HepG2 (cell line): Measurements from ENCODE around the gene FGL2. TPM values are rescaled to one million over a fixed set of nuclear protein-coding genes. Genes with fewer than 3 reads are reported as not detected.
A peak's percentile ranks its signal among the peaks of the same experiment; 100 is the strongest.

Source experiments
- ATAC-seq: fragments of 200-7000 bp; cut with Tn5 transposase; 3 replicates; pipeline ENCODE4 v1.9.1; 2020; ENCODE audit warnings: mild to moderate bottlenecking, moderate library complexity
- BruUV-seq: library from RNA; stranded (reverse); fragments of 400-500 nt; replicated peaks from 2 replicates; lab custom pipeline; 2021; lab: Mats Ljungman, UMichigan
- CTCF ChIA-PET: fragments of 300-600 bp; formaldehyde crosslinking; extraction: SDS; loops from one replicate; lab custom pipeline; 2021; ENCODE audit warnings: low total read pairs, inconsistent platforms, low intra/inter-chr PET ratio; lab: Yijun Ruan, JAX
- POLR2A ChIA-PET: fragments of 350-600 bp; sonication (Branson Sonifier 250); formaldehyde crosslinking; loops from one replicate; lab custom pipeline; 2020; ENCODE audit warnings: antibody characterized with exemption, inconsistent platforms; lab: Yijun Ruan, JAX
- DNase-seq: peaks from one replicate; pipeline ENCODE4 v3.0.0-alpha.2; 2015; ENCODE audit warnings: low spot score
- FAIRE-seq: peaks from 3 replicates; lab custom pipeline; 2011; peaks lifted over from hg19 to GRCh38; lab: Jason Lieb, UNC
- H2AFZ ChIP-seq: one replicate; pipeline ENCODE4 v1.6.1; 2011; ENCODE audit warnings: low read length, inconsistent platforms
- H3K27ac ChIP-seq: fragments of 300-600 bp; 3 replicates; pipeline ENCODE4 v1.8.0; 2011; ENCODE audit warnings: mixed run types, mild to moderate bottlenecking, mixed read lengths, low read length, inconsistent platforms; ENCODE audit not compliant: insufficient read depth; ENCODE audit errors: extremely low read length
- H3K27me3 ChIP-seq, 2 experiments: fragments of 200-600 bp in 1 of 2; 2 replicates in 1 of 2; 3 replicates in 1 of 2; pipeline versions ENCODE4 v1.6.0 to v1.8.0; 2011; ENCODE audit warnings: low read length in 2 of 2, mild to moderate bottlenecking in 2 of 2, moderate library complexity in 2 of 2, inconsistent platforms in 1 of 2; ENCODE audit not compliant: insufficient read depth in 2 of 2, control insufficient read depth in 1 of 2
- H3K36me3 ChIP-seq, 2 experiments: fragments of 200-600 bp in 1 of 2; replicated peaks in 1 of 2; 2 replicates in 1 of 2; 3 replicates in 1 of 2; pipeline versions ENCODE4 v1.5.1 to v1.8.0; 2011; ENCODE audit warnings: low read length in 2 of 2, inconsistent platforms in 1 of 2; ENCODE audit not compliant: insufficient read depth in 2 of 2, control insufficient read depth in 1 of 2
- H3K4me1 ChIP-seq: 2 replicates; pipeline ENCODE4 v1.5.1; 2012; ENCODE audit warnings: low read length, inconsistent platforms; ENCODE audit not compliant: insufficient read depth
- H3K4me2 ChIP-seq: 2 replicates; pipeline ENCODE4 v1.6.0; 2011; ENCODE audit warnings: low read depth, low read length, inconsistent platforms
- H3K4me3 ChIP-seq, 3 experiments: fragments of 200-600 bp in 1 of 3; sonication (generic), shearing (Covaris generic) in 1 of 3; replicated peaks in 1 of 3; 2 replicates each; pipeline ENCODE4 v1.5.1; 2011 to 2016; ENCODE audit warnings: low read length in 3 of 3, inconsistent platforms in 2 of 3, low read depth in 2 of 3, mild to moderate bottlenecking in 2 of 3, control low read depth in 1 of 3, mixed read lengths in 1 of 3; ENCODE audit not compliant: insufficient read depth in 1 of 3
- H3K79me2 ChIP-seq: one replicate; pipeline ENCODE4 v1.6.1; 2011; ENCODE audit warnings: low read length, inconsistent platforms; ENCODE audit not compliant: insufficient read depth
- H3K9ac ChIP-seq: 2 replicates; pipeline ENCODE4 v1.6.0; 2011; ENCODE audit warnings: mild to moderate bottlenecking, low read depth, low read length, inconsistent platforms; ENCODE audit not compliant: insufficient read depth
- H3K9me3 ChIP-seq: 2 replicates; pipeline ENCODE4 v1.5.1; 2012; ENCODE audit warnings: mild to moderate bottlenecking, low read length
- H4K20me1 ChIP-seq: 2 replicates; pipeline ENCODE4 v1.6.0; 2011; ENCODE audit warnings: inconsistent platforms, mild to moderate bottlenecking, low read length, moderate library complexity; ENCODE audit not compliant: insufficient read depth
- CEBPB ChIP-seq: IDR thresholded peaks from 2 replicates; pipeline ENCODE4 v1.6.1; 2011; ENCODE audit warnings: low read depth, low read length, improper control_type of control experiment, borderline replicate concordance
- GLMP ChIP-seq: sonication (generic); formaldehyde crosslinking; IDR thresholded peaks from 2 replicates; pipeline ENCODE4 v1.9.0; 2021; ENCODE audit warnings: missing genetic modification reagents, mild to moderate bottlenecking, borderline replicate concordance
- ZNF280B ChIP-seq: sonication (generic); formaldehyde crosslinking; IDR thresholded peaks from 2 replicates; pipeline ENCODE4 v1.5.0; 2020; ENCODE audit warnings: missing genetic modification reagents, mild to moderate bottlenecking, borderline replicate concordance
- ZNF570 ChIP-seq: sonication (generic); formaldehyde crosslinking; IDR thresholded peaks from 2 replicates; pipeline ENCODE4 v1.4.0; 2020; ENCODE audit warnings: mild to moderate bottlenecking, missing genetic modification reagents, borderline replicate concordance
- ZNF704 ChIP-seq: sonication (generic); formaldehyde crosslinking; IDR thresholded peaks from 2 replicates; pipeline ENCODE4 v1.8.1; 2023; ENCODE audit warnings: mild to moderate bottlenecking, inconsistent platforms, moderate library complexity, missing genetic modification reagents, borderline replicate concordance
- ZNF709 ChIP-seq: sonication (generic); formaldehyde crosslinking; IDR thresholded peaks from 2 replicates; pipeline ENCODE4 v1.5.0; 2020; ENCODE audit warnings: mild to moderate bottlenecking, missing genetic modification reagents
- ZZZ3 ChIP-seq: sonication (generic); formaldehyde crosslinking; IDR thresholded peaks from 2 replicates; pipeline ENCODE4 v1.4.0; 2020; ENCODE audit warnings: missing genetic modification reagents, mild to moderate bottlenecking, borderline replicate concordance
- WGBS: methylation state at CpG from one replicate; pipeline ENCODE4 v1.1.6; 2017; ENCODE audit warnings: low lambda C conversion rate; 5-methylcytosine and 5-hydroxymethylcytosine counted together
- in situ Hi-C: cut with HindIII; loops from 2 replicates; pipeline ENCODE4 v1.10.0; 2017; ENCODE audit warnings: low pct_unique_long_range_greater_than_20kb; ENCODE audit not compliant: extremely low pct_ligation_motif_present
- intact Hi-C: fragments of 100-400 bp; cut with micrococcal nuclease; formaldehyde crosslinking; loops from one replicate; pipeline ENCODE4 v1.10.0; 2022; ENCODE audit not compliant: unreplicated experiment
- polyA plus RNA-seq, 8 experiments: library from polyadenylated mRNA; depleted of rRNA in 3 of 8; stranded (reverse) in 7 of 8; unstranded in 1 of 8; fragments of >200 nt; fragmentation: Illumina TruSeq in 4 of 8; extraction: Trizol in 4 of 8; gene quantifications; 2 replicates each; pipeline versions ENCODE4 v1.2.1 to v1.2.3, GENCODE V29; 2011 to 2016; ENCODE audit warnings: low read depth in 4 of 8, missing spikeins in 1 of 8, mixed read lengths in 1 of 8; ENCODE audit not compliant: insufficient read depth in 1 of 8
- total RNA-seq, 5 experiments: library from RNA; depleted of rRNA; stranded (reverse); fragments of >200 nt; fragmentation: Illumina TruSeq; extraction: Trizol; gene quantifications; 2 replicates each; pipeline ENCODE4 v1.2.3, GENCODE V29; 2016; ENCODE audit warnings: low read depth in 1 of 5
- TF ChIP-seq, protein P1 (sequence below): sonication (generic); formaldehyde crosslinking; IDR thresholded peaks from 2 replicates; pipeline ENCODE4 v1.4.0; 2020; ENCODE audit warnings: mild to moderate bottlenecking, low read depth, missing genetic modification reagents
- TF ChIP-seq, protein P2 (sequence below): IDR thresholded peaks from 2 replicates; pipeline ENCODE4 v1.6.1; 2016; ENCODE audit warnings: low read depth, control low read depth

FGL2 gene
- total and polyA plus RNA-seq, 2 of the 13 experiments (the other 11 are each of a cell fraction or from before 2014, with no cell fraction given), result 0.04 to 0.15 TPM

DNA sequence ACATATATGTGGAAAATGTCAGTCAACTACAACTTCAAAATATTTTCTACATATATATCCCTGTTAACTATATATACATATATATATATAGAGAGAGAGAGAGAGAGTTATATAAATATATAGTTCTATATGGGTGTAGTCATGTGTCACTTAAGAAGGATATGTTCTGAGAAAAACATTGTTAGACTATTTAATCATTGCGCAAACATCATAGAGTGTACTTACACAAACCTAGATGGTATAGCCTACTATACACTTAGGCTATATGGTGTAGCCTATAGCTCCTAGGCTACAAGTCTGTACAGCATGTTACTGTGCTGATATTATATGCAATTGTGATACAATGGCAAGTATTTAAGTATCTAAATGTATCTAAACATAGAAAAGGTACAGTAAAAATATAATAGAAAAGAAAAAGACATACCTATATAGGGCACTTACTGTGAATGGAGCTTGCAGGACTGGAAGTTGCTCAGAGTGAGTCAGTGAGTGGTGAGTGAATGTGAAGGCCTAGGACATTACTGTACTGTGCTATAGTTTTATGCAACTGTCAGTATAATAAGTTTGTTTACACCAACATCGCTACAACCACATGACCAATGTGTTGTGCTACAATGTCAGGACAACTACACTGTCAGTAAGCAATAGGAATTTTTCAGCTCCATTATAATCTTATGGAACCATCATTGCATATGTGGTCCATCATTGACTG is 18.0 kb upstream of the FGL2 start:
- FAIRE-seq, result no peak
- in situ Hi-C loops, result no loop called here
- POLR2A ChIA-PET, result no interaction called here

More for the DNA sequence above, 18.0 kb upstream of the FGL2 start:
- TF ChIP-seq ZNF709, result no peak
- TF ChIP-seq, protein P1, sequence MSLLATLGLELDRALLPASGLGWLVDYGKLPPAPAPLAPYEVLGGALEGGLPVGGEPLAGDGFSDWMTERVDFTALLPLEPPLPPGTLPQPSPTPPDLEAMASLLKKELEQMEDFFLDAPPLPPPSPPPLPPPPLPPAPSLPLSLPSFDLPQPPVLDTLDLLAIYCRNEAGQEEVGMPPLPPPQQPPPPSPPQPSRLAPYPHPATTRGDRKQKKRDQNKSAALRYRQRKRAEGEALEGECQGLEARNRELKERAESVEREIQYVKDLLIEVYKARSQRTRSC, result no peak
- TF ChIP-seq ZNF570 (CRISPR knock-in tag), result no peak
- no peak for TF ChIP-seq ZNF704 (CRISPR knock-in tag)
- TF ChIP-seq ZNF280B (CRISPR knock-in tag), result no peak
- TF ChIP-seq CEBPB, result 0 out of 2 replicates have a peak, but pooled peaks have one; percentile 29
- TF ChIP-seq GLMP (CRISPR knock-in tag), result no peak
- TF ChIP-seq, protein P2, sequence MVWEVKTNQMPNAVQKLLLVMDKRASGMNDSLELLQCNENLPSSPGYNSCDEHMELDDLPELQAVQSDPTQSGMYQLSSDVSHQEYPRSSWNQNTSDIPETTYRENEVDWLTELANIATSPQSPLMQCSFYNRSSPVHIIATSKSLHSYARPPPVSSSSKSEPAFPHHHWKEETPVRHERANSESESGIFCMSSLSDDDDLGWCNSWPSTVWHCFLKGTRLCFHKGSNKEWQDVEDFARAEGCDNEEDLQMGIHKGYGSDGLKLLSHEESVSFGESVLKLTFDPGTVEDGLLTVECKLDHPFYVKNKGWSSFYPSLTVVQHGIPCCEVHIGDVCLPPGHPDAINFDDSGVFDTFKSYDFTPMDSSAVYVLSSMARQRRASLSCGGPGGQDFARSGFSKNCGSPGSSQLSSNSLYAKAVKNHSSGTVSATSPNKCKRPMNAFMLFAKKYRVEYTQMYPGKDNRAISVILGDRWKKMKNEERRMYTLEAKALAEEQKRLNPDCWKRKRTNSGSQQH (CRISPR knock-in tag), result no peak
- TF ChIP-seq ZZZ3 (CRISPR knock-in tag), result no peak
- intact Hi-C loops, result no loop called here
- 89% methylated on average over 2 of the region's 2 CpGs for WGBS
- CTCF ChIA-PET, result no interaction called here
- no peaks in the 10 kb centered on the region for H3K27me3 ChIP-seq
- no TSS peak for BruUV-seq
- DNase-seq, result no peak
- no peak for ATAC-seq
- H3K4me2 ChIP-seq, result no peak overlapping the region
- H2AFZ ChIP-seq, result no peak overlapping the region
- no peaks in the 10 kb centered on the region for H4K20me1 ChIP-seq
- H3K27ac ChIP-seq, result no peak overlapping the region
- H3K9ac ChIP-seq, result no peak overlapping the region
- no peaks in the 10 kb centered on the region for H3K79me2 ChIP-seq
- no peak overlapping the region for H3K4me3 ChIP-seq
- no peaks in the 10 kb centered on the region for H3K4me1 ChIP-seq
- peaks cover 4% of the 10 kb centered on the region; the same call in 1 of the 2 replicates for H3K9me3 ChIP-seq
- H3K36me3 ChIP-seq, result no peaks in the 10 kb centered on the region
